MCF 10A (cell line): Measurements from ENCODE around the gene FAF2. TPM values are rescaled to one million over a fixed set of nuclear protein-coding genes. Genes with fewer than 3 reads are reported as not detected.

Experiments used
- BruUV-seq: library from RNA; stranded (reverse); fragments of 400-500 nt; replicated peaks from 2 replicates; lab custom pipeline; 2021; lab: Mats Ljungman, UMichigan
- CTCF ChIA-PET: fragments of 300-600 bp; sonication (Branson Sonifier 250); formaldehyde crosslinking; extraction: SDS; loops from one replicate; lab custom pipeline; 2021; ENCODE audit warnings: antibody characterized with exemption, inconsistent platforms; lab: Yijun Ruan, JAX
- POLR2A ChIA-PET: fragments of 300-600, 350-650 bp; sonication (Branson Sonifier 250); formaldehyde crosslinking; extraction: SDS; loops from one replicate; lab custom pipeline; 2020; ENCODE audit warnings: antibody characterized with exemption, inconsistent platforms; lab: Yijun Ruan, JAX
- DNase-seq: peaks from one replicate; pipeline ENCODE4 v3.0.0-alpha.2; 2018; ENCODE audit not compliant: unreplicated experiment
- H3K27ac Mint-ChIP-seq: one replicate; pipeline ENCODE4 v1.8.0; 2022; ENCODE audit warnings: mild to moderate bottlenecking, low read depth, mixed read lengths; ENCODE audit not compliant: unreplicated experiment
- H3K27me3 Mint-ChIP-seq: one replicate; pipeline ENCODE4 v1.8.0; 2022; ENCODE audit warnings: mixed read lengths; ENCODE audit not compliant: insufficient read depth, unreplicated experiment
- H3K36me3 Mint-ChIP-seq: one replicate; pipeline ENCODE4 v1.8.0; 2022; ENCODE audit warnings: mild to moderate bottlenecking, moderate library complexity, mixed read lengths; ENCODE audit not compliant: insufficient read depth, unreplicated experiment
- H3K4me1 Mint-ChIP-seq: one replicate; pipeline ENCODE4 v1.8.0; 2022; ENCODE audit warnings: mixed read lengths; ENCODE audit not compliant: insufficient read depth, unreplicated experiment
- H3K4me3 Mint-ChIP-seq: one replicate; pipeline ENCODE4 v1.8.0; 2022; ENCODE audit warnings: mild to moderate bottlenecking, moderate library complexity, mixed read lengths; ENCODE audit not compliant: unreplicated experiment
- H3K9me3 Mint-ChIP-seq: one replicate; pipeline ENCODE4 v1.8.0; 2022; ENCODE audit warnings: mixed read lengths; ENCODE audit not compliant: unreplicated experiment
- intact Hi-C: fragments of 100-400 bp; cut with micrococcal nuclease; formaldehyde crosslinking; loops from 2 replicates; pipeline ENCODE4 v1.14.1; 2022
- total RNA-seq: library from RNA; stranded (reverse); gene quantifications from 2 replicates; pipeline ENCODE4 v1.2.3, GENCODE V29; 2022
- TF ChIP-seq, protein P1 (sequence below): fragments of 200-600 bp; IDR thresholded peaks from one replicate; pipeline ENCODE4 v1.8.0; 2022; ENCODE audit warnings: antibody characterized with exemption, mild to moderate bottlenecking; ENCODE audit not compliant: unreplicated experiment

Gene FAF2
- total RNA-seq, 1 experiment from 2014 or later: 78.3 TPM

DNA sequence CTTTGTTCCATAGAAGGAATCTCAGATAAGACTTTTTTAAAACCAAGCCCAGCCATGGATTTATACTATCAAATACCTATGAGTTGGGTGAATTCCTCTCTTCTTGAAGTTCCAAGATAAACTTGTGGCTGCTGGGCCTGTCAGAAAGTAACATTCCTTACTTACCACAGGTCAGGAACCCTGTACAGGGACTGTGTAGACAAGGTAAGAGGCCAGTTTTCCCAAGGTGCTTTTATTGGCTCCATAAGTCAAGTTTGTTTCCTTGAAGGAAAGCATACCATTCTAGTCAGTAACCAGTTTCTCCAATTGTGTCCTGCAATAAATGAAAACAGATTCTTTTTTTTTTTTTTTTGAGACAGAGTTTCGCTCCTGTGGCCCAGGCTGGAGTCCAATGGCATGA is 23.0 kb upstream of the FAF2 start:
- intact Hi-C loops: no loop called here
- DNase-seq: no peak
- no TSS peak for BruUV-seq
- H3K4me3 Mint-ChIP-seq: no peak overlapping the region
- H3K27me3 Mint-ChIP-seq: no peaks in the 10 kb centered on the region
- H3K4me1 Mint-ChIP-seq: peaks cover 11% of the 10 kb centered on the region
- H3K9me3 Mint-ChIP-seq: peaks cover 7% of the 10 kb centered on the region
- no peaks in the 10 kb centered on the region for H3K36me3 Mint-ChIP-seq
- H3K27ac Mint-ChIP-seq: no peak overlapping the region
- ChIA-PET CTCF (interaction anchor here (0.7 to 1.7 kb wide), 3 partner anchors 8 to 695 kb away, joined by 3 to 4 read pairs (median 3); no protein-coding TSS in a partner anchor), POLR2A (interaction anchor here (2.9 kb wide), 1 partner anchor 23 kb away, joined by 16 read pairs; the partner anchor contains the start of gene FAF2)
- TF ChIP-seq, protein P1, sequence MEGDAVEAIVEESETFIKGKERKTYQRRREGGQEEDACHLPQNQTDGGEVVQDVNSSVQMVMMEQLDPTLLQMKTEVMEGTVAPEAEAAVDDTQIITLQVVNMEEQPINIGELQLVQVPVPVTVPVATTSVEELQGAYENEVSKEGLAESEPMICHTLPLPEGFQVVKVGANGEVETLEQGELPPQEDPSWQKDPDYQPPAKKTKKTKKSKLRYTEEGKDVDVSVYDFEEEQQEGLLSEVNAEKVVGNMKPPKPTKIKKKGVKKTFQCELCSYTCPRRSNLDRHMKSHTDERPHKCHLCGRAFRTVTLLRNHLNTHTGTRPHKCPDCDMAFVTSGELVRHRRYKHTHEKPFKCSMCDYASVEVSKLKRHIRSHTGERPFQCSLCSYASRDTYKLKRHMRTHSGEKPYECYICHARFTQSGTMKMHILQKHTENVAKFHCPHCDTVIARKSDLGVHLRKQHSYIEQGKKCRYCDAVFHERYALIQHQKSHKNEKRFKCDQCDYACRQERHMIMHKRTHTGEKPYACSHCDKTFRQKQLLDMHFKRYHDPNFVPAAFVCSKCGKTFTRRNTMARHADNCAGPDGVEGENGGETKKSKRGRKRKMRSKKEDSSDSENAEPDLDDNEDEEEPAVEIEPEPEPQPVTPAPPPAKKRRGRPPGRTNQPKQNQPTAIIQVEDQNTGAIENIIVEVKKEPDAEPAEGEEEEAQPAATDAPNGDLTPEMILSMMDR: no peak

DNA sequence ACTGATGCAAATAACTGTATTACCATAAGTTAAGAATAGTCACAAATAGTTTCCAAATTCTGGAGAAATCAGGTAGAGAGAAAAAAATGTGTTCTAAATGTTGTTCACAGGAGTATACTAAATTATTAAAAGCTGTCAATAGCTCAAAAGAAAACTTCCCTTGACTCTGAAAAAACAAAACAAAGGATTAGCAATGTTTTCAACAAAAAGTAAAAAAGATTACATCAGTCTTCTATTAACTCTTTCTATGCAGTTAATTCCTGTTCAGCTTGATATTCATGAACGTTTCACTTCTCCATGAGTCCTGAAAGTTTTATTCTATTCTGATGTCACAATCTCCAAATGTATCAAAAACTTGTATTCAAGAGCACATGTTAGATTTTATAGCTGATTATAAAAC is 22.4 kb upstream of the FAF2 start:
- H3K9me3 Mint-ChIP-seq: peaks cover under 1% of the 10 kb centered on the region
- ChIA-PET POLR2A (interaction anchor here (0.6 to 2.9 kb wide), 2 partner anchors 22 to 219 kb away, joined by 3 to 16 read pairs; partner anchors contain the start of gene FAF2), CTCF (interaction anchor here (0.7 to 1.7 kb wide), 3 partner anchors 9 to 696 kb away, joined by 3 to 4 read pairs (median 3); no protein-coding TSS in a partner anchor)
- intact Hi-C loops: no loop called here
- H3K4me3 Mint-ChIP-seq: no peak overlapping the region
- DNase-seq: no peak
- no peak overlapping the region for H3K27ac Mint-ChIP-seq
- TF ChIP-seq, protein P1: no peak
- BruUV-seq: no TSS peak
- no peaks in the 10 kb centered on the region for H3K36me3 Mint-ChIP-seq
- H3K27me3 Mint-ChIP-seq: no peaks in the 10 kb centered on the region
- peaks cover 11% of the 10 kb centered on the region for H3K4me1 Mint-ChIP-seq

GRCh38 chr5:176426876-176427275 is 21.3 kb upstream of the FAF2 start:
- no peak overlapping the region for H3K4me3 Mint-ChIP-seq
- H3K9me3 Mint-ChIP-seq: no peaks in the 10 kb centered on the region
- no peak for DNase-seq
- H3K27me3 Mint-ChIP-seq: no peaks in the 10 kb centered on the region
- POLR2A ChIA-PET: interaction anchor here (0.7 to 2.9 kb wide), 3 partner anchors 15 to 169 kb away, joined by 4 to 16 read pairs (median 4); partner anchors contain the start of gene FAF2
- H3K36me3 Mint-ChIP-seq: no peaks in the 10 kb centered on the region
- intact Hi-C loops: no loop called here
- CTCF ChIA-PET: interaction anchor here (1.0 to 1.7 kb wide), 2 partner anchors 21 to 147 kb away, joined by 3 to 7 read pairs; no protein-coding TSS in a partner anchor
- TF ChIP-seq, protein P1: no peak
- H3K4me1 Mint-ChIP-seq: peaks cover 11% of the 10 kb centered on the region
- H3K27ac Mint-ChIP-seq: no peak overlapping the region
- BruUV-seq: no TSS peak

DNA sequence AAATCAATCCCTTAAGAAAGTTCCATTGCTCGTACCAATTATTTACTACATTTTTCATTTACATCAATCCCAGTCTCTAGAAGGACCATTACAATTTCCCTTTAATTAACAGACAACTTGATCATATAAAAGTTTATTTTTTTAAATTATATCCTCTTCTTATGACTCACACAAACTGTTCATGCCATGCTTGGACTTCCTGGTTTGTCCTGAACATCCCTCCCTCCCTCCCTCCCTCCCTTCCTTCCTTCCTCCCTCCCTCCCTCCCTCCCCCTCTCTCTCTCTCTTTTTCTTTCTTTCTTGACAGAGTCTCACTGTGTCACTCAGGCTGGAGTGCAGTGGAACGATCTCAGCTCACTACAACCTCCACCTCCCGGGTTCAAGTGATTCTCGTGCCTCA is 20.2 kb upstream of the FAF2 start:
- intact Hi-C loops: no loop called here
- no peaks in the 10 kb centered on the region for H3K27me3 Mint-ChIP-seq
- BruUV-seq: no TSS peak

More for the DNA sequence above, 20.2 kb upstream of the FAF2 start:
- Mint-ChIP-seq H3K4me1 (peaks cover 11% of the 10 kb centered on the region), H3K9me3 (no peaks in the 10 kb centered on the region), H3K36me3 (no peaks in the 10 kb centered on the region), H3K27ac (no peak overlapping the region), H3K4me3 (no peak overlapping the region)
- TF ChIP-seq, protein P1: no peak
- ChIA-PET POLR2A (interaction anchor here (0.7 to 2.9 kb wide), 2 partner anchors 9 to 20 kb away, joined by 4 to 16 read pairs; partner anchors contain the start of gene FAF2), CTCF (interaction anchor here (0.8 to 1.8 kb wide), 2 partner anchors 11 to 15 kb away, joined by 3 to 5 read pairs; no protein-coding TSS in a partner anchor)
- peak; percentile 28 for DNase-seq
